IPS-18a (cell line): Measurements from ENCODE around the gene TBC1D16.

ENCODE experiments used
- H3K27ac ChIP-seq: one replicate; pipeline ENCODE4 v1.5.1; 2013; ENCODE audit warnings: low read length
- H3K27me3 ChIP-seq: one replicate; pipeline ENCODE4 v1.6.1; 2013; ENCODE audit warnings: mild to moderate bottlenecking, low read length; ENCODE audit not compliant: control insufficient read depth, insufficient read depth
- H3K36me3 ChIP-seq: one replicate; pipeline ENCODE4 v1.6.1; 2013; ENCODE audit warnings: low read depth, low read length; ENCODE audit not compliant: control insufficient read depth
- H3K4me1 ChIP-seq: one replicate; pipeline ENCODE4 v1.6.1; 2013; ENCODE audit warnings: low read depth, low read length; ENCODE audit not compliant: control insufficient read depth
- H3K4me3 ChIP-seq: one replicate; pipeline ENCODE4 v1.5.1; 2013; ENCODE audit warnings: low read length
- H3K9ac ChIP-seq: one replicate; pipeline ENCODE4 v1.6.1; 2013; ENCODE audit warnings: mild to moderate bottlenecking, low read length, moderate library complexity
- H3K9me3 ChIP-seq: one replicate; pipeline ENCODE4 v1.6.1; 2013; ENCODE audit warnings: low read depth, low read length; ENCODE audit not compliant: control insufficient read depth

The TBC1D16 gene

GRCh38 chr17:80035687-80035936 lies at the start of gene TBC1D16:
TBC1D16 (minus strand) TSS chr17:80035872; CDS start chr17:80013547, 22,325 bp downstream.
- Histone ChIP-seq H3K4me1 (peaks cover 8% of the 10 kb centered on the region), H3K36me3 (no peaks in the 10 kb centered on the region), H3K9me3 (no peaks in the 10 kb centered on the region), H3K4me3 (peak within 1 kb of the TSS; percentile 93), H3K9ac (peak within 1 kb of the TSS; percentile 92), H3K27me3 (no peaks in the 10 kb centered on the region), H3K27ac (peak within 1 kb of the TSS; percentile 90)

- Histone ChIP-seq H3K4me3 (no peak overlapping the region), H3K27ac (no peak overlapping the region), H3K27me3 (no peaks in the 10 kb centered on the region), H3K36me3 (no peaks in the 10 kb centered on the region), H3K9me3 (no peaks in the 10 kb centered on the region), H3K9ac (no peak overlapping the region), H3K4me1 (no peaks in the 10 kb centered on the region)
Measured at GRCh38 chr17:80084773-80085172, 49.1 kb upstream of the TBC1D16 start.

GRCh38 chr17:80083136-80083661 lies 47.5 kb upstream of the TBC1D16 start:
- Histone ChIP-seq H3K36me3 (no peaks in the 10 kb centered on the region), H3K9me3 (no peaks in the 10 kb centered on the region), H3K9ac (no peak overlapping the region), H3K4me3 (no peak overlapping the region), H3K4me1 (no peaks in the 10 kb centered on the region), H3K27ac (no peak overlapping the region), H3K27me3 (no peaks in the 10 kb centered on the region)

DNA sequence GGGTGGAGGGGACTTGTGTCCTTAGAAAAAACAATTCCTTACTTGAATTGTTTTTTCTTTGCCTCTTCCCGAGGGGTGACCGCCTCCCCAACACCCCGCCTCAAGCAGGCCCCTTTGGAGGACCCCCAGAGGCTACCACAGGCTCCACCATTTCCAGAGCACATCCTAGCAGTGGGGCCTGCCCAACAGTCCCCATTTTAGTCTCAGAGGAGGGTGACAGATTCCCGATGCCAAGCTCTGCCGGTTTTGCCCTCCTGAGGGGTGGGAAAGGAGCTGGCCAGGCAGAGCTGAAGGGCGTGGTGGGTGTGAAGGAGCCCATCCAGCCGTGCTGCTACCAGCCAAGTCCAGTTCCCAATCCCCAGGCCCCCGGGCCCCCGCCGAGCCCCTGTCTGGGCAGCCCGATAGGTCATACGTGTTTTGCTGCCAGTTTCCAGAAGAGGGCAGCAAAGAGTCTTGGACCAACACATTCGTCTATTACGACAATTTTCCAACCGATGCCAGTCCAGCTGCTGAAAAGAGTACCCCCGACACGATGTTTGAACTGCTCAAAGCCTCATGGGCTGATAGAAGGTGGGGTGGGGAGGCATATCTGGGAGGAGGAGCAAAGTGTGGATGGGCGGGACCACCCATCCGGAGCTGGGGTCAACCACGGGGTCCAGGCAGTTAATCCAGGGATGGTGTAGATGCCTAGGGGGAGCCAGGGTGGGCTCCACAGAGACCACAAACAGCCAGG lies 46.9 kb upstream of the TBC1D16 start:
- H3K36me3 ChIP-seq, result no peaks in the 10 kb centered on the region
- H3K27ac ChIP-seq, result no peak overlapping the region
- no peaks in the 10 kb centered on the region for H3K4me1 ChIP-seq
- H3K9ac ChIP-seq, result no peak overlapping the region
- H3K27me3 ChIP-seq, result no peaks in the 10 kb centered on the region
- H3K9me3 ChIP-seq, result no peaks in the 10 kb centered on the region
- no peak overlapping the region for H3K4me3 ChIP-seq

DNA sequence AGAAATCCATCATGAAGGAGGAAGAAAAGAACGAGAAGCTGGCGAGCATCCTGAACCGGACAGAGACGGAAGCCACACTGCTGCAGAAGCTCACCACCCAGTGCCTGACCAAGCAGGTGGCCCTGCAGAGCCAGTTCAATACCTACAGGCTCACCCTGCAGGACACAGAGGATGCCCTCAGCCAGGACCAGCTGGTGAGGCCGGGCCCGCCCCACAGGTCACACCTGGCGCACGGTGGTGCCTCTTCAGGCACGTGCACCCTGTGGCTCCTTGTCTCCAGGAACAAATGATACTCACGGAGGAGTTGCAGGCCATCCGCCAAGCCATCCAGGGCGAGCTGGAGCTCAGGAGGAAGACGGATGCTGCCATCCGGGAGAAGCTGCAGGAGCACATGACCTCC lies 45.9 kb upstream of the TBC1D16 start:
- H3K27me3 ChIP-seq, result no peaks in the 10 kb centered on the region
- H3K9ac ChIP-seq, result no peak overlapping the region
- no peaks in the 10 kb centered on the region for H3K36me3 ChIP-seq
- H3K4me1 ChIP-seq, result no peaks in the 10 kb centered on the region
- H3K9me3 ChIP-seq, result no peaks in the 10 kb centered on the region
- H3K4me3 ChIP-seq, result no peak overlapping the region
- H3K27ac ChIP-seq, result no peak overlapping the region

DNA sequence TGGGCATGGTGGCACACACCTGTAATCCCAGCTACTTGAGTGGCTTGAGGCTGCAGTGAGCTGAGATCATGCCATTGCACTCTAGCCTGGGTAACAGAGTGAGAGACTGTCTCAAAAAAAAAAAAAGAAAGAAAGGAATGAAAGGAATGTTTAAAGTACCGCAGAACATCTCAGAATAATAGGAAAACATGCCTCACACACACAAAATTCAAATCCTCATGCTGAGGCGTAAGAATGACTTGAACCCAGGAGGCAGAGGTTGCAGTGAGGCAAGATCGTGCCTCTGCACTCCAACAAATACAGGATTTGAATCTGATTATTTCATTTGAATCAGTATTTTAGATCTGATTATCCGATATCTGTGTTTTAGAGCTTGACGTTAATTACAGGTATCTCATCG lies 44.4 kb upstream of the TBC1D16 start:
- Histone ChIP-seq H3K9ac (no peak overlapping the region), H3K27ac (no peak overlapping the region), H3K4me3 (no peak overlapping the region), H3K4me1 (no peaks in the 10 kb centered on the region), H3K27me3 (no peaks in the 10 kb centered on the region), H3K9me3 (no peaks in the 10 kb centered on the region), H3K36me3 (no peaks in the 10 kb centered on the region)

DNA sequence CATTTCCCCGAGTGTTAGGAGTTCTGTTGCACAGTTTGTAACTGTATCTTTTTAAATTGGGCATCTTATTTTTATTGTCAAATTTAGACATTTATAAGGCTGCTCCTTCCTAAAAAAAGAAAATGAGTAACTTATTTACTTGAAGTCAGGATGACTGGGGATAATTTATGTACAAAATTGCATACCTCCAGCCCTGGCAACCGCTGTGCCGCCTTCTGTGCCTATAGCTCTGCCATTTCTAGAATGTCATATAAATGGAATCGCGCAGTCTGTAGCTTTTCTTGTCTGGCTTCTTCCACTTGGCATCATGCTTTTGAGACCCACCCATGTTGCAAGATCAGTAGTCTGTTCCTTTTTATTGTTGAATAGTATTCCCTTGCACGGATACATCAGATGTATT lies 36.7 kb upstream of the TBC1D16 start:
- Histone ChIP-seq H3K27me3 (no peaks in the 10 kb centered on the region), H3K27ac (no peak overlapping the region), H3K4me1 (no peaks in the 10 kb centered on the region), H3K36me3 (no peaks in the 10 kb centered on the region), H3K4me3 (no peak overlapping the region), H3K9ac (no peak overlapping the region), H3K9me3 (no peaks in the 10 kb centered on the region)

DNA sequence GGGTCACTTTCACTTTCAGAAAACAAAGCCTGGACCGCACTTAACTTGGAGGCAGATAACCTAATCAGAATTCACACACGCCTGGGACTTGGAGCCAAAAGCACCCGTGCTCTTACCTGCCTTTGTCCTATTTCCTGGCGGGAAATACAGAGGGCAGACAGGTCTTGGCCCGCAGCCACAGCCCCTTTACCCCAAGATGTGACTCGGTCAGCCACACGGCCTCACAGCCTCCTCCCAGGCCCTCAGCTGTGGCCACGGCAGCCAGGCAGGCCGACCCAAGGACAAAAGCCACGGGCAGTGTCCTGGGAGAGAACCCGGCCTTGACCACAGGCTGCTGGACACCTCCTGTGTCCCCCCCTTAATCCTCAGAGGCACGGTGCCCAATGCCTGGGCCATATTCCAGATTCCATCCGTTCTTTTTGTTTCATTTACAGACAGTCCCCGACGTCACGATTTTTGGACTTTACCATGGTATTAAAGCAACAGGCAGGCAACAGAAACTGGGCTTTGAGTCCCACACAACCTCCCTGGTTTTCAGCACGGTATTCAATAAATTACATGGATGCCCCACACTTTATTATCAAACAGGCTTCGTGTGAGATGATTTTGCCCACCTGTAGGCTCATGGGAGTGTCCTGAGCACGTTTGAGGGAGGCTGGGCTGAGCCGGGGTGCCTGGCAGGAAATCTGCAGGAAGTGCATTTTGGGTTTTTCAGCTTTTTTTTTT lies 35.6 kb upstream of the TBC1D16 start:
- Histone ChIP-seq H3K4me1 (no peaks in the 10 kb centered on the region), H3K4me3 (no peak overlapping the region), H3K9ac (no peak overlapping the region), H3K36me3 (no peaks in the 10 kb centered on the region), H3K9me3 (no peaks in the 10 kb centered on the region), H3K27ac (no peak overlapping the region), H3K27me3 (no peaks in the 10 kb centered on the region)

DNA sequence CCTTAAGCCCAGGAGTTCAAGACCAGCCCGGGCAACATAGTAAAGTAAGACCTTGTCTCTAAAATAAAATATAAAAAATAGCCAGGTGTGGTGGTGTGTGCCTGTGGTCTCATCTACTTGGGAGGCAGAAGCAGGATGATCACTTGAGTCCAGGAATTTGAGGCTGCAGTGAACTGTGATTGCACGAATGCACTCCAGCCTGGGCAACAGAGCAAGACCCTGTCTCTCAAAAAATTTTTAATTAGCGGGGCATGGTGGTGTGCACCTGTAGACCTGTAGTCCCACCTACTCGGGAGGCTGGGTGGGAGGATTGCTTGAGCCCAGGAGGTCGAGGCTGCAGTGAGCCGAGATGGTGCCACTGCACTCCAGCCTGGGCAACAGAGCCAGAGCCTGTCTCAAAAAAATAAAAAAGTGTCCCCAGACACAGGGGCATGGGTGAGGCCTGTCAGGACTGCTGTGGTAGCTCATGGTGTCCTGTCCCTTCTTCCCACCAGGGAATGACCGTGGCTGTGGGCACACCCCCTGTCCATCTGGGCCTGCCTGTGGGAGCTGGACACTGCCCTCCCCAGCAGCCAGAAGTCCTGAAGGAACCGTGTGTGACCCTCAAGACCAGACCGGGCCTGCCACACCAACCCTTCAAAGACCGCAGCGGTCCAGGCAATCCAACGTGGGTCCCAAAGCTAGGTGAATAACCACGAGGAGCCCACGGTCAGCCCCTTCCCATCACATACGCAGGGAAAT lies 34.9 kb upstream of the TBC1D16 start:
- Histone ChIP-seq H3K27me3 (no peaks in the 10 kb centered on the region), H3K9ac (no peak overlapping the region), H3K9me3 (no peaks in the 10 kb centered on the region), H3K4me1 (peaks cover 5% of the 10 kb centered on the region), H3K36me3 (no peaks in the 10 kb centered on the region), H3K4me3 (no peak overlapping the region), H3K27ac (no peak overlapping the region)

DNA sequence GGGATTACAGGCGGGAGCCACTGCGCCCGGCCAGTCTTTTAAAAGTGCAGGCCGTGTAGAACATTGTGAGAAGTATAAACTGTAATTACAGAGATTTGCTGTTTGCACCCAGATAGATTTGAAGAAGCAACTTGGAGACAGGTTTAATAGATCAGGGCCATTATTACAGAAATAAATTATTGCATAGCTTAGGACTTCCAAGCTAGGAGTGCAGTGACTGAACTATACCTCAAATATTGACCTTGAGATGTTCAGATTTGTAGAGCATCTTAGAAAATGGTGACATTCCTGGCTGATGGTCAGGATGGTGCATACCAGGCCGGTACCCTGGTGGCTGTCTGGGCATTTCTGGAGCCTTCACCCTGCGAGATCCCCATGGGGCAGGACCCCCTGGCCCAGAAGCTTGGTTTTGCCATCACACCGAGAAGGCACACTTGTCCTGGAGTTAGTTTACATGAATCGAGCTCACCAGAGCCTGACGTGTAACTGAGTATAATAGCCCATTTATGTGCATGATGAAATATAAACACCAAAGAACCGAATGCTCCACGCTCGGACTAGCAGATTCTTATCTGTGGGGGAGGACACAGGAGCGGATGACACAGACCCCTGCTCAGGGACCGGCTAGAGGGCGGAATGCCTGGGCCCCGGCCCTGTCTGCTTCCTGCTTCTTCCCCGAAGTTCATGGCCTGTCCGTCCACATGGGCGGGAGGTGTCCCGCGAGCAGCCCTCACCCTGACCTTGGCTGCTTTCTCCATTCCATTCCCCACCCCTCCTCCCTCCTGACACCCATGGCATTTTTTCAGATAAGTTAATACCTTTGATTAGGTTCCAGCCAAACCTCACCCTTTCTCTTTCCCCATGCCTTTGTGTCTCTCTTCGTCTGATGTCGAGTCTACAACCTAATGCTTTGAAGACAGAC lies 32.9 kb upstream of the TBC1D16 start:
- Histone ChIP-seq H3K4me1 (peaks cover 9% of the 10 kb centered on the region), H3K27ac (no peak overlapping the region), H3K9ac (no peak overlapping the region), H3K27me3 (no peaks in the 10 kb centered on the region), H3K36me3 (no peaks in the 10 kb centered on the region), H3K9me3 (no peaks in the 10 kb centered on the region), H3K4me3 (no peak overlapping the region)
